Hematopoietic multipotent progenitor cell treated with erythropoietin and hydrocortisone succinate and interleukin-3 and kit ligand, for 17 days (in vitro differentiated cells): Measurements from ENCODE around the gene MOSPD2.

Experiments
- DNase-seq: peaks from one replicate; pipeline ENCODE4 v3.0.0-alpha.2; 2015; ENCODE audit warnings: low spot score

Gene MOSPD2

GRCh38 chrX:14872851-14873675 is at the start of gene MOSPD2, which contains the start of gene FANCB:
Gene MOSPD2 (plus strand): TSS chrX:14873421. CDS start chrX:14873529, 108 bp downstream.
Gene FANCB (minus strand): TSS chrX:14873069. CDS start chrX:14865510, 7,559 bp downstream.
- peak; percentile 95 for DNase-seq

- DNase-seq: no peak
These were observed 47.4 kb upstream of the MOSPD2 start for GRCh38 chrX:14825851-14826250.

DNA sequence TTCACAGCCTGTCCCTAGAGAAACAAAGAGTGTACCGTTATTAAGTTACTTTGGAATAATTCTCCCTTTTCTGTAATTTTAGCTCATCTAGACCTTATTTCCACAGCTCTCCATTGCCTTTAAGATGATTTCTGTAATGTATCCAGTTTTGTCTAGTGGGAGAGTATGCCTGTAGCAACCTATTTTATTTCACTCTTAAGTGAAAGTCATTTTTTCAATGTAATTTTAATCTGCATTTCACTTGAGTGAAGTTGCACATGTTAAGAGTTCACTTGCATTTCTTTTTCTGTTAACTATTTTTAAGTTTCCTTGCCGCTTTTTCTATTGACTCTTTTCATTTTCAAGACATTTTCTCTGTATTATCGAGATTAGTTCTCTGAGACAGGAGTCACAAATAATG is 46.9 kb upstream of the MOSPD2 start:
- no peak for DNase-seq

DNA sequence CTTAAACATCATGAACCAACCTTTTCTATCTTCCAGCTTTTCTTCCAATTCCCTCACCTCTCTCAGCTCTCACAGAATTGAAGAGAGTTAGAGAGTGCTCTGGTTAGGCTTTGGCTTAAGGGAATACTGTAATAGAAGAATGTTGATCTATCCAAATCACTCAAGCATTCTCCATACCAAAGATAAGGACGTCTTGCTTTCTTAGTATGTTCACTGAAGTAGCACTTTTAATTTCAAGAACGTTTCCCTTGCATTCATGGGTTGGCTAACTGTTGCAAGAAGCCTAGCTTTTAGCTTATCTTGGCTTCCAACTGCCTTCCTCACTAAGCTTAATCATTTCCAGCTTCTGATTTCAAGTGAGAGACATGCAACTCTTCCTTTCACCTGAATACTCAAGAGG is 43.6 kb upstream of the MOSPD2 start:
- DNase-seq: no peak

DNA sequence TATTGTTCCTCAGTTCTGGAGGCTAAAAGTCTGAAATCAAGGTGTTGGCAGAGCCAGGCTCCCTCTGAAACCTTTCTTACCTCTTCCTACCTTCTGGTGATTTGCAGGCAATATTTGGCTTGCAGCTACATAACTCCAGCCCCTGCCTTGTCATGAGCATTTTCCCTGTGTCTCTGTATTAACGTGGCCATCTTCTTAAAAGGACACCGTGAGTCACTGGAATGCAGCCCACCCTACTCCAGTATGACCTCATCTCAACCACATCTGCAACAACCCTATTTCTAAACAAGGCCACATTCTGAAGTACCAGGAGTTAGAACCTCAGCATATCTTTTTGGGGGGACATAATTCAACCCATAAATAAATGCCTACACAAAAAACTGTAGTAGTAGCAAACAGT is 41.1 kb upstream of the MOSPD2 start:
- no peak for DNase-seq

- DNase-seq: no peak
These were observed 40.6 kb upstream of the MOSPD2 start for GRCh38 chrX:14832586-14832985.

- DNase-seq: no peak
These were observed 36.1 kb upstream of the MOSPD2 start for GRCh38 chrX:14837155-14837554.

- DNase-seq: no peak
These were observed 29.6 kb upstream of the MOSPD2 start for GRCh38 chrX:14843666-14844065.

DNA sequence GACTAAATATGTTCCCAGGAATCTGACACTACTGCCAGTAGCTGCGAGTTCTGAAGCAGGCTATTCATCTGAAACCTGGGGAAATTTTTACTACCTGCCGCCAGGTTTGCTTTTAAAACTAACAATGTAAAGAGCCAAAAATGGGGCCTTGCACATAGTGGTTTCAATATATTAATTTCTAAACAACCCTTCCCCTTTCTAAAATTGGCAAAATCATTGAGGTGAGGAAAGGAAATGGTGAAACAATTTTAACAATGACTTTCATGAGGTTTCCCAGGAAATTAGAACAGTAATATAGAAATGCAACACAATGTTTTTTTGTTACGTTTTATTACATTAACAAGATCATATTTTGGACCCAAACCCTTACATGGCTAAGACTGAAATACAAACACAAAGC is 21.7 kb upstream of the MOSPD2 start:
- DNase-seq: no peak

DNA sequence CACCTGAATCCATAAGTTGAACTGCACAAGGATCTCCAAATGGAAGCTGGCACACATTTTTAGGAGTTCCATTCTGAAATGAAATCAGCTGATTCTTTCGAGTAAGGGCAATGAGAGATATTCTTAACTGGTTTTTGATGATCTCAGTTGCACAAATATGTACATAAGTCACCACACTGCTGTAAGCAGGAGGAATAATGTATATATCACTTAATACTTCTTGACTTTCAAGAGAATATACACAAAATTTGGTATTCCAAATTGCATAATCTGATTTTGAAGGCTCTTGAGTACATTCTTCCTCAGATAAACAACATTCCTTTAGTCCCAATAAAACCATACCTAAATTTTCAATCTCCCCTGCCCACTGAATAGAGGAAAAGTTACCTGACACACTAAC is 8.6 kb upstream of the MOSPD2 start:
- DNase-seq: no peak

DNA sequence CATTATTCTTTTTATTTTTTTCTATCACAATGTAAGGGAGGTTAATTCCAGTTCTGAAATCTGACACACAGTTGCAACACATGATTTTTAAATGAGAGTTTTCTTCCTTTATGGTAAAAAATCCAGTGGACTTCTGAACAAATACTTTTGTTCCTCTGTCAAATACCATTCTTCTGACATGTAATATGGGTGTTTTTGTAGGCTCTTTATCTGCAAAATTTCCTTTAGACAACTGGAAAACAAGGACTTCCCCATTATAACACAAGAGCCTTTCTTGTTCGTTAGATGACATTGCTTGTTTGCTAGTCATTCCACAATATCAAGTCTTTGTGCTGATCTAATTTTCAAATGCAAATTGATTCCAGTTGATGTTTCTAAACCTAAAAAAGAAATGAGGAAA is 8.0 kb upstream of the MOSPD2 start:
- DNase-seq: no peak

- DNase-seq: no peak
These were observed 1.5 kb upstream of the MOSPD2 start for GRCh38 chrX:14871767-14872166.

GRCh38 chrX:14872355-14872754 is 866 bp upstream of the MOSPD2 start:
- no peak for DNase-seq

DNA sequence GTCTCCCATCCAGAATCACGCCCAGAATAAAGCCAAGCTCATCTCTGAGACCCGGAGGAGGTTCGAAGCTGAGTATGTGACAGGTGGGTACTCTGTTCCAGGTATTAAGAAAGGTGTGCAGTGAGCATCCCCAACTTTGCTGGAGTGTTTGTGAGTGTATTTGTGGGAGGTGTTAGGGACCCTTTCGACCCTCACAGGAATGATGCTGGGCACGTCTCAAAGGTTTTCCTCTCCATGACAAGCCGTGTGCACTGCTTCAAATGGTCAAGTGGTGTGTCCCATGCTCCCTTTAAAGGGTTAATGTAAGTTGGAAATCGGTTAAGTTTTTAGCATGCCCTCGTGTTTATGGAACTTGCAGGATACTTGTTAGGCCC is 442 bp downstream of the MOSPD2 start:
- no peak for DNase-seq

DNA sequence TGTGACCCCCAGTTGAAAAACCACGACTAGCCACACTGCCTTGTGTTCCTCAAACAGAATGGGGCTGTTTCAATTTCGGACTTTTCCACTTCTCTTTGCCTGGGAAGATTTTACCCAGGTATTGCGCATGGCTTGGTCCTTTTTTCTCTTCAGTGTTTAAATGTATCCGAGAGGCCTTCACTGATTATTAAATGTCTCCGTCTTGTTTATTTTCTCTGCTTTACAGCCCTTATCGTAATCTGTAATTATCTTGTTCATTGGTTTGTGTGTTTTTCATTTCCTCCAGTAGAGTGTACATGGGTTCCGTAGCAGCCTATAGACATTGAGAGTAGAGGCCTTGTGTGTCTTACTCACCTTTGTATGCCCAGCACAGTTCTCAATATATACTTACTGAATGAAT is 2.4 kb downstream of the MOSPD2 start:
- DNase-seq: no peak

- DNase-seq: no peak
These were observed 10.6 kb downstream of the MOSPD2 start for GRCh38 chrX:14883826-14884225.

- DNase-seq: no peak
These were observed 11.5 kb downstream of the MOSPD2 start for GRCh38 chrX:14884714-14885113.

- no peak for DNase-seq
These were observed 13.0 kb downstream of the MOSPD2 start for GRCh38 chrX:14886252-14886651.

DNA sequence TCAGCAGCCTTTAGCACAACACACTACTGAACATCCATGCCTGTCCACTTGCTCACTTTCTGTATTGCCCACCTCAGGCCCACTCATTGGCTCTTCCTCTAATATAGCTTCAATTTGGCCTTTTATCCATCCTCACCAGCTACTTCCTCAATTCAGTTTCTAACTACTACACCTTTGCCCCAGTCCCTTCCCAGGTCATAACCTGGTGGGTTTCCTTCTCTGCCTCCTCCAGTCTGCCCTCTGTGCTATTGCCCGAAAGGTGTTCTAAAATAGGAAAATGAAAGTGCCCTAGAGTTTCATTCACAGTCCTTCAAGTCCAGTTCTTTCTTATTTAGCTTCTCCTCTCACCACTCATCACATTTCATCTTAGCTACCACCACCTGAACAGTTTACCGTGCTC is 23.1 kb downstream of the MOSPD2 start:
- no peak for DNase-seq

- DNase-seq: no peak
These were observed 23.8 kb downstream of the MOSPD2 start for GRCh38 chrX:14897042-14897441.

DNA sequence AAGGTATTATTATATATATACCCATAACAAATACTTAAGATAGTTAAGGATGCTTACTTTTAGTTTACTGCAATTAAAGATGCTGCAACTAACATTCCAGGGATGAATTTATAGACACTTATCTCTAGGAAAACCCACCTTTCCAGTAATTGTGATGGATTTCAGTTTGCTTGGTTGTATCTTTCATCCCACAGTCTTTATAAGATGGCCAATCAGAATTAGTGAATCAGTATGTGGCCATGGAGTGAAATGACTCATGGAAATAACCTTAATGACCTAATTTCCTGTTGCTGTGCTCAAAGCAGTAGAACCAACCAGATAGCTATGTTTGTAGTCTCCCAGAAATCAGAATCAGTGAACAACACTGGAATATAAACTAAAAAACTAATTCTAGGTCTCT is 26.4 kb downstream of the MOSPD2 start:
- no peak for DNase-seq

DNA sequence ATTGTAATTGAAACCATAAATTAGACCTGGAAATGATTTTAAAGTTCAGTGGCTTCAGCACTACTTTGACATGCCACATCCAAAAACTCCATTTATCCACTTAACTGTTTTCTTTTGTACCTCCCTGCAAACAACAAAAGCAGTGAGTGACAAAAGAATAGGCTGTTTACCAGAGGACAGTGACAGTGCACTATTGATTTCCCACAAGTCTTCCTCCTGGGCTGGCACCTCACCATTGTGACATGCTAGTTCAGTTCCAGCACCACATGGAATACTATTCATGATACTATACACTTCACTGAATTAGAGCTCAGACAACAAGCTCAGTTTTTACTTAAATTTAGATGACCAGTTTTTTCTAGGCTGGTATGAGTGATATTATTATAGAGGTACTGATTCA is 29.3 kb downstream of the MOSPD2 start:
- no peak for DNase-seq

DNA sequence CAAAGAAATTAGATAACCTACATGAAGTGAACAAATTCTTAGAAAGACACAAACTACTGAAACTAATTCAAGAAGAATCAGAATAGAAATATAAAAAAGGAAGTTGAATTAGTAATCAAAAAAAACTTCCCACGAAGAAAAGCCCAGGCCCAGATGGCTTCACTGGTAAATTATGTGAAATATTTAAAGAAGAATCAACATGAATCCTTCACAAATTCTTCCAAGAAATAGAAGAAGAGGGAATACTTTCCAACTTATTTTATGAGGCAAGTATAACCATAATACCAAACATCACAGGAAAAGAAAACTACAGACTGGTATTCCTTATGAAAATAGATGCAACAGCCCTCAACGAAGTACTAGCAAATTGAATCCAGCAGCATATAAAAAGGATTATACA is 30.7 kb downstream of the MOSPD2 start:
- DNase-seq: no peak

GRCh38 chrX:14913241-14913640 is 40.0 kb downstream of the MOSPD2 start:
- DNase-seq: no peak
